ENCODE data around the gene PDK2. TPM values are rescaled to one million over a fixed set of nuclear protein-coding genes. Genes with fewer than 3 reads are reported as not detected.

PDK2 gene
- total RNA-seq, 1 donor from 2014 or later = 17.2 TPM

Other genes with a start within 250 kb of the PDK2 start
- not detected in 2 replicates for gene TAC4, start 247.3 kb upstream of the PDK2 start, total RNA-seq
- 0.16 and 0.25 TPM in 2 replicates for gene DLX4, start 126.2 kb upstream of the PDK2 start, total RNA-seq
- gene DLX3, start 100.1 kb upstream of the PDK2 start, total RNA-seq = not detected in 2 replicates
- 6.5 and 8.9 TPM in 2 replicates for gene ITGA3, start 39.2 kb upstream of the PDK2 start, total RNA-seq
- gene SAMD14, start 34.8 kb downstream of the PDK2 start, total RNA-seq = 0.98 and 1.1 TPM in 2 replicates
- 160 and 163 TPM in 2 replicates for gene PPP1R9B, start 55.3 kb downstream of the PDK2 start, total RNA-seq
- gene SGCA, start 70.7 kb downstream of the PDK2 start, total RNA-seq = not detected in 2 replicates
- 1.2 and 1.5 TPM in 2 replicates for gene COL1A1, start 106.3 kb downstream of the PDK2 start, total RNA-seq
- gene TMEM92, start 179.1 kb downstream of the PDK2 start, total RNA-seq = 0.30 and 0.59 TPM in 2 replicates